Posterior cingulate gyrus (tissue), 11 donors: Measurements from ENCODE around the gene GSTM1.
"Not testable (repeated sequence)": the region's sequence is repeated elsewhere in the genome, so short reads cannot be mapped to it uniquely, and the experiment has no call there.

Experiments
- DNase-seq, 10 donors: peaks; one replicate each; pipeline versions ENCODE4 v3.0.0 to v3.0.0-alpha.2; 2020 to 2021; ENCODE audit warnings: mixed read lengths in 3 of 10
- intact Hi-C: fragments of 100-400 bp; cut with DNase I; formaldehyde crosslinking; loops from one replicate; pipeline ENCODE4 v1.15.1; 2023

GSTM1 gene

GRCh38 chr1:109659145-109659544, 28.5 kb upstream of the GSTM1 start:
- DNase-seq = peak in 1 of 10 donors; percentile 15
- intact Hi-C loops = no loop called here

GRCh38 chr1:109659997-109660690, 27.5 kb upstream of the GSTM1 start:
- intact Hi-C loops = no loop called here
- peak in 2 of 10 donors; percentile 64 to 70 for DNase-seq

GRCh38 chr1:109660691-109661026, 27.0 kb upstream of the GSTM1 start:
- DNase-seq, intact Hi-C loops: not testable (repeated sequence)

GRCh38 chr1:109661391-109661790, 26.2 kb upstream of the GSTM1 start:
- peak in 2 of 10 donors; percentile 10 to 57 for DNase-seq
- intact Hi-C loops = no loop called here

GRCh38 chr1:109664671-109665070, 22.9 kb upstream of the GSTM1 start:
- intact Hi-C loops = no loop called here
- DNase-seq = no peak

GRCh38 chr1:109667452-109668122, 20.0 kb upstream of the GSTM1 start, which contains the start of gene GSTM2:
Gene GSTM2 (plus strand): TSS chr1:109668057. CDS start chr1:109668116, 59 bp downstream.
- peak; percentile 73 to 97 (median 84) for DNase-seq
- intact Hi-C loops = no loop called here

- intact Hi-C loops = no loop called here
- DNase-seq = no peak
Measured at GRCh38 chr1:109668123-109668775, 19.4 kb upstream of the GSTM1 start.

GRCh38 chr1:109669246-109669948, 18.2 kb upstream of the GSTM1 start:
- DNase-seq = no peak
- intact Hi-C loops = no loop called here

GRCh38 chr1:109669949-109670302, 17.7 kb upstream of the GSTM1 start:
- intact Hi-C loops, DNase-seq: not testable (repeated sequence)

- DNase-seq = no peak
- intact Hi-C loops = no loop called here
Measured at GRCh38 chr1:109671067-109671466, 16.6 kb upstream of the GSTM1 start.

- intact Hi-C loops, DNase-seq: not testable (repeated sequence)
Measured at GRCh38 chr1:109673861-109674260, 13.8 kb upstream of the GSTM1 start.

GRCh38 chr1:109676683-109677381, 10.8 kb upstream of the GSTM1 start:
- intact Hi-C loops, DNase-seq: not testable (repeated sequence)

- intact Hi-C loops = no loop called here
Measured at GRCh38 chr1:109677459-109677858, 10.2 kb upstream of the GSTM1 start.

GRCh38 chr1:109678637-109679036, 9.0 kb upstream of the GSTM1 start:
- intact Hi-C loops, DNase-seq: not testable (repeated sequence)

More at GRCh38 chr1:109677459-109677858, 10.2 kb upstream of the GSTM1 start:
- no peak for DNase-seq

- intact Hi-C loops, DNase-seq: not testable (repeated sequence)
Measured at GRCh38 chr1:109684777-109685176, 2.8 kb upstream of the GSTM1 start.

GRCh38 chr1:109685399-109685798, 2.2 kb upstream of the GSTM1 start:
- intact Hi-C loops, DNase-seq: not testable (repeated sequence)

- DNase-seq, intact Hi-C loops: not testable (repeated sequence)
Measured at GRCh38 chr1:109685890-109686289, 1.7 kb upstream of the GSTM1 start.

- DNase-seq, intact Hi-C loops: not testable (repeated sequence)
Measured at GRCh38 chr1:109687109-109687508, 508 bp upstream of the GSTM1 start.

- intact Hi-C loops = no loop called here
- peak in 1 of 10 donors; percentile 13 for DNase-seq
Measured at GRCh38 chr1:109689844-109690405, 2.3 kb downstream of the GSTM1 start.

GRCh38 chr1:109691759-109692158, 4.1 kb downstream of the GSTM1 start:
- intact Hi-C loops = no loop called here
- DNase-seq = no peak
